ENCODE results near the gene SH3RF1.

Gene SH3RF1

DNA sequence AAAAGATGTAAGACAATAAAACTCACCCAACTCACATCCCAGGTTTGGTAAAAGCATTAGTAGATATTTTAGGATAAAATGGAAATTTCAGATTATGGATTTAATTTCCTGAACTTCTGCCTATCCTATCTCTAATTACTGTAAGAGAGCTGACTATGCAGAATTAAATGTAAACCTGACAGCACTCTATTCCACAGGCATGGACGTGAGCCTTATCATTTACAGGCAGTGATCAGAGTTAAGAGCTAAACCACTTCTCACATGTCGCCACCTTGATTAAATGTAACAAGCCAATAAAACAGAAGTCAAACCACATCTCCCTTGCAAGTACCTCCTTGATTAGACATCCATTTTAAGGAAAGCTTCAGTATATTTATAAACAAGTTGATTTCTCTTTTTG is 163.2 kb downstream of the SH3RF1 start:
- WGBS (ENCODE audit: insufficient coverage, insufficient read length): no CpG with 5 or more reads among the region's 2 CpGs
- no peak overlapping the region for H3K27ac ChIP-seq (ENCODE audit: low read length)
- peaks cover 6% of the 10 kb centered on the region; the same call in 1 of the 2 replicates for H3K36me3 ChIP-seq (ENCODE audit: control insufficient read depth, insufficient read depth, low read length)
- no peaks in the 10 kb centered on the region for H3K27me3 ChIP-seq (ENCODE audit: control insufficient read depth, insufficient read depth, low read length)
- no peak overlapping the region for H3K4me3 ChIP-seq (ENCODE audit: low read length)
- no peak for DNase-seq (ENCODE audit: low read depth, low spot score)
- no peaks in the 10 kb centered on the region for H3K9me3 ChIP-seq (ENCODE audit: control insufficient read depth, insufficient read depth, low read length)
- peaks cover 2% of the 10 kb centered on the region; the same call in 1 of the 2 replicates for H3K4me1 ChIP-seq (ENCODE audit: control insufficient read depth, insufficient read depth, low read length)

DNA sequence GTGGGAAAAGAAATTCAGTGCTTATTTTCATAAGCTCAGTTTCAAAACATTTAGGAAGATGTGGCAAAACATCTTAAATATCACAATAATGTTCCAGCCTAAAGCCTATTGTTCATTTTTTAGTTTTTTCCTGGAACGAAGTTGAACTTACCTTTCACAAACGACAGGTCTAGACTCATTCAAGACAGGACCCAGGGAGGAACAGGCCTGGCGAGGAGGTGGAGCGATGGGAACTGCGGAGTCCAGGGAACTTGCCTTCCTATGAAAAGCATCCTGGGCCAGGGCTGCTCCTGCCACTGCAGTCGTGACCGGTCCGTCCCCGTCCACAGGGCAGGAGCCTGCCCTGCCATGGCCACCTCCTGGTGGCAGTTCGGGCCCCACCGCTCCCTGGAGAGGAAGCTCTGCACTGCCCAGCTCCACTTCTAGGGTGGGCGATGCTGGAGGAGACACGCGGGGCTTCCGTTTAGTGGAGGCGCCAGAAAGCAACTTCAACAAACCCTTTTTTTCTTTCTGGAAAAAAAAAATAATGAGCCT is 164.0 kb downstream of the SH3RF1 start:
- Histone ChIP-seq H3K27ac (ENCODE audit: low read length) (no peak overlapping the region), H3K4me3 (ENCODE audit: low read length) (no peak overlapping the region), H3K27me3 (ENCODE audit: control insufficient read depth, insufficient read depth, low read length) (no peaks in the 10 kb centered on the region), H3K36me3 (ENCODE audit: control insufficient read depth, insufficient read depth, low read length) (peaks cover 6% of the 10 kb centered on the region; the same call in 1 of the 2 replicates), H3K4me1 (ENCODE audit: control insufficient read depth, insufficient read depth, low read length) (peaks cover 2% of the 10 kb centered on the region; the same call in 1 of the 2 replicates), H3K9me3 (ENCODE audit: control insufficient read depth, insufficient read depth, low read length) (no peaks in the 10 kb centered on the region)
- DNase-seq (ENCODE audit: low read depth, low spot score): no peak
- WGBS (ENCODE audit: insufficient coverage, insufficient read length): no CpG with 5 or more reads among the region's 16 CpGs

GRCh38 chr4:169105620-169106019 is 165.1 kb downstream of the SH3RF1 start:
- no CpG with 5 or more reads among the region's 6 CpGs for WGBS (ENCODE audit: insufficient coverage, insufficient read length)
- Histone ChIP-seq H3K27ac (ENCODE audit: low read length) (no peak overlapping the region), H3K9me3 (ENCODE audit: control insufficient read depth, insufficient read depth, low read length) (no peaks in the 10 kb centered on the region), H3K4me1 (ENCODE audit: control insufficient read depth, insufficient read depth, low read length) (peaks cover 2% of the 10 kb centered on the region; the same call in 1 of the 2 replicates), H3K4me3 (ENCODE audit: low read length) (no peak overlapping the region), H3K36me3 (ENCODE audit: control insufficient read depth, insufficient read depth, low read length) (peaks cover 6% of the 10 kb centered on the region; the same call in 1 of the 2 replicates), H3K27me3 (ENCODE audit: control insufficient read depth, insufficient read depth, low read length) (no peaks in the 10 kb centered on the region)
- DNase-seq (ENCODE audit: low read depth, low spot score): no peak

- DNase-seq (ENCODE audit: low read depth, low spot score): peak; percentile 48
- no CpG with 5 or more reads among the region's 3 CpGs for WGBS (ENCODE audit: insufficient coverage, insufficient read length)
- no peaks in the 10 kb centered on the region for H3K9me3 ChIP-seq (ENCODE audit: control insufficient read depth, insufficient read depth, low read length)
- H3K27ac ChIP-seq (ENCODE audit: low read length): no peak overlapping the region
- H3K36me3 ChIP-seq (ENCODE audit: control insufficient read depth, insufficient read depth, low read length): peaks cover 6% of the 10 kb centered on the region; the same call in 1 of the 2 replicates
- no peaks in the 10 kb centered on the region for H3K27me3 ChIP-seq (ENCODE audit: control insufficient read depth, insufficient read depth, low read length)
- no peak overlapping the region for H3K4me3 ChIP-seq (ENCODE audit: low read length)
- peaks cover 2% of the 10 kb centered on the region; the same call in 1 of the 2 replicates for H3K4me1 ChIP-seq (ENCODE audit: control insufficient read depth, insufficient read depth, low read length)
Observed at GRCh38 chr4:169103966-169104412, 166.8 kb downstream of the SH3RF1 start.

DNA sequence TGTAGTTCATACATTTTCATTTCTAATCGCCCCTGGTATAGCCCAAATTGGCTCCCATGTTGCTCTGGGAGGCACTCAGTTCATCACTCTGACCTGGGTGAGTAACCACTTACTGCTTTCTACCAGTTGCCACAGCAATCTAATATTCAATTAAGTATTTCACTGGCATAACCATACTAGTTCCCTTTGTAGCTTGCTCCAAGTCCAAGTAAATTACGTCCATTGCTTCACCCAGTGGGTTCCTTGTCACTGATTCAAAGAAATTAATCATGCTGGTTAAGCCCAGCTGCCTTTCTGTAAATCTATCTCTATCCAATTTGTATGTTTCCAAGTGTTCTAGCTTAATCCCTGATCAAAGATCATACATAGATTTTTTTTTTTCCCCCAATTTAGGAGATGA is 168.7 kb downstream of the SH3RF1 start:
- no peaks in the 10 kb centered on the region for H3K9me3 ChIP-seq (ENCODE audit: control insufficient read depth, insufficient read depth, low read length)
- H3K27ac ChIP-seq (ENCODE audit: low read length): no peak overlapping the region
- DNase-seq (ENCODE audit: low read depth, low spot score): no peak
- WGBS (ENCODE audit: insufficient coverage, insufficient read length): no CpG with 5 or more reads among the region's 2 CpGs
- no peak overlapping the region for H3K4me3 ChIP-seq (ENCODE audit: low read length)
- peaks cover 6% of the 10 kb centered on the region; the same call in 1 of the 2 replicates for H3K36me3 ChIP-seq (ENCODE audit: control insufficient read depth, insufficient read depth, low read length)
- no peaks in the 10 kb centered on the region for H3K27me3 ChIP-seq (ENCODE audit: control insufficient read depth, insufficient read depth, low read length)
- H3K4me1 ChIP-seq (ENCODE audit: control insufficient read depth, insufficient read depth, low read length): peaks cover 2% of the 10 kb centered on the region; the same call in 1 of the 2 replicates

- no CpG with 5 or more reads among the region's 4 CpGs for WGBS (ENCODE audit: insufficient coverage, insufficient read length)
- H3K9me3 ChIP-seq (ENCODE audit: control insufficient read depth, insufficient read depth, low read length): no peaks in the 10 kb centered on the region
- no peak overlapping the region for H3K27ac ChIP-seq (ENCODE audit: low read length)
- H3K4me3 ChIP-seq (ENCODE audit: low read length): no peak overlapping the region
- no peaks in the 10 kb centered on the region for H3K36me3 ChIP-seq (ENCODE audit: control insufficient read depth, insufficient read depth, low read length)
- no peaks in the 10 kb centered on the region for H3K27me3 ChIP-seq (ENCODE audit: control insufficient read depth, insufficient read depth, low read length)
- H3K4me1 ChIP-seq (ENCODE audit: control insufficient read depth, insufficient read depth, low read length): peaks cover 2% of the 10 kb centered on the region; the same call in 1 of the 2 replicates
- no peak for DNase-seq (ENCODE audit: low read depth, low spot score)
Observed at GRCh38 chr4:169100670-169101101, 170.1 kb downstream of the SH3RF1 start.

GRCh38 chr4:169099771-169100180 is 171.0 kb downstream of the SH3RF1 start:
- Histone ChIP-seq H3K9me3 (ENCODE audit: control insufficient read depth, insufficient read depth, low read length) (no peaks in the 10 kb centered on the region), H3K4me1 (ENCODE audit: control insufficient read depth, insufficient read depth, low read length) (peaks cover 2% of the 10 kb centered on the region; the same call in 1 of the 2 replicates), H3K27ac (ENCODE audit: low read length) (no peak overlapping the region), H3K4me3 (ENCODE audit: low read length) (no peak overlapping the region), H3K36me3 (ENCODE audit: control insufficient read depth, insufficient read depth, low read length) (no peaks in the 10 kb centered on the region), H3K27me3 (ENCODE audit: control insufficient read depth, insufficient read depth, low read length) (no peaks in the 10 kb centered on the region)
- WGBS (ENCODE audit: insufficient coverage, insufficient read length): no CpG with 5 or more reads among the region's 3 CpGs
- no peak for DNase-seq (ENCODE audit: low read depth, low spot score)

DNA sequence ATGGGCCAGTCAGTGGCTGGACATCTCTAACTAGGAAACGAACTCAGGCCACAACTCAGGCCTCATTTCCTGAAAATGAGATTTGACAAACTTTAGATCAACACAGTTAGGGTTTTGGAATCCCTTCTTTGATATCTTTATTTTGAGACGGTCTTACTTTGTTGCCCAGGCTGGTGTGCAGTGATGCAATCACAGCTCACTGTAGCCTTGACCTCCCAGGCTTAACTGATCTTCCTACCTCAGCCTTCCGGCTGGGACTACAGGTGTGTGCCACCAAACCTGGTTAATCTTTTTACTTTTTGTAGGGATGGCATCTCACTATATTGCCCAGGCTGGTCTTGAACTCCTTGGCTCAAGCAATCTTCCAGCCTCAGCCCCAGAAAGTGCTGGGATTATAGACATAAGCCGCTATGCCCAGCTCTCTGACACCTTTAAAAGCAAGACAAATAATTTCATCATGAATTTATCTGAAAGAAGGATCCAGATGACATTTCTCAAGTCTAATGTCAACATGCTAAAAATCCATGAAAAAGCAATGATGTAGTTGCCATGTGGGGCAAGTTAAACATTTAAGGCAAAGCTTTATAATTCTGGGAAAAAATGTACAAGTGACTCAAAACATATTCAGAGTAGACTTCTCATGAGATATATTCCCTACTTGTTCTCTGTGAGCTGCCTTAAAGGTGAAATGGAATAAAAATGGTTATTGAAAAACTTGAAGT is 171.6 kb downstream of the SH3RF1 start:
- peaks cover 2% of the 10 kb centered on the region; the same call in 1 of the 2 replicates for H3K4me1 ChIP-seq (ENCODE audit: control insufficient read depth, insufficient read depth, low read length)
- no peaks in the 10 kb centered on the region for H3K36me3 ChIP-seq (ENCODE audit: control insufficient read depth, insufficient read depth, low read length)
- H3K4me3 ChIP-seq (ENCODE audit: low read length): no peak overlapping the region
- H3K9me3 ChIP-seq (ENCODE audit: control insufficient read depth, insufficient read depth, low read length): no peaks in the 10 kb centered on the region
- H3K27me3 ChIP-seq (ENCODE audit: control insufficient read depth, insufficient read depth, low read length): no peaks in the 10 kb centered on the region
- DNase-seq (ENCODE audit: low read depth, low spot score): no peak
- WGBS (ENCODE audit: insufficient coverage, insufficient read length): no CpG with 5 or more reads among the region's 4 CpGs
- H3K27ac ChIP-seq (ENCODE audit: low read length): no peak overlapping the region

GRCh38 chr4:169098532-169098931 is 172.2 kb downstream of the SH3RF1 start:
- no peaks in the 10 kb centered on the region for H3K4me1 ChIP-seq (ENCODE audit: control insufficient read depth, insufficient read depth, low read length)
- H3K27ac ChIP-seq (ENCODE audit: low read length): no peak overlapping the region
- H3K36me3 ChIP-seq (ENCODE audit: control insufficient read depth, insufficient read depth, low read length): no peaks in the 10 kb centered on the region
- no peaks in the 10 kb centered on the region for H3K9me3 ChIP-seq (ENCODE audit: control insufficient read depth, insufficient read depth, low read length)
- DNase-seq (ENCODE audit: low read depth, low spot score): no peak
- WGBS (ENCODE audit: insufficient coverage, insufficient read length): no CpG with 5 or more reads among the region's 2 CpGs
- H3K27me3 ChIP-seq (ENCODE audit: control insufficient read depth, insufficient read depth, low read length): no peaks in the 10 kb centered on the region
- H3K4me3 ChIP-seq (ENCODE audit: low read length): no peak overlapping the region

GRCh38 chr4:169098054-169098497 is 172.7 kb downstream of the SH3RF1 start:
- no peak for DNase-seq (ENCODE audit: low read depth, low spot score)
- Histone ChIP-seq H3K27ac (ENCODE audit: low read length) (no peak overlapping the region), H3K9me3 (ENCODE audit: control insufficient read depth, insufficient read depth, low read length) (no peaks in the 10 kb centered on the region), H3K36me3 (ENCODE audit: control insufficient read depth, insufficient read depth, low read length) (no peaks in the 10 kb centered on the region), H3K4me1 (ENCODE audit: control insufficient read depth, insufficient read depth, low read length) (no peaks in the 10 kb centered on the region), H3K4me3 (ENCODE audit: low read length) (no peak overlapping the region), H3K27me3 (ENCODE audit: control insufficient read depth, insufficient read depth, low read length) (no peaks in the 10 kb centered on the region)
- WGBS (ENCODE audit: insufficient coverage, insufficient read length): no CpG with 5 or more reads among the region's 2 CpGs
